Keratinocyte (primary cell): ENCODE results near the gene VPS35L. TPM values are rescaled to one million over a fixed set of nuclear protein-coding genes. Genes with fewer than 3 reads are reported as not detected.

Source experiments
- DNase-seq: peaks from one replicate; pipeline ENCODE4 v3.0.0-alpha.2; 2011; ENCODE audit warnings: low read depth, missing footprints, low spot score
- FAIRE-seq: peaks from 2 replicates; lab custom pipeline; 2011; peaks lifted over from hg19 to GRCh38; lab: Jason Lieb, UNC
- H2AFZ ChIP-seq: 2 replicates; pipeline ENCODE4 v1.6.0; 2012; ENCODE audit warnings: low read length, control low read depth, inconsistent platforms; ENCODE audit not compliant: control insufficient read depth
- H3K27ac ChIP-seq: 2 replicates; pipeline ENCODE4 v1.5.1; 2011; ENCODE audit warnings: low read length; ENCODE audit not compliant: control insufficient read depth, insufficient read depth
- H3K27me3 ChIP-seq: 3 replicates; pipeline ENCODE4 v1.6.0; 2011; ENCODE audit warnings: low read length; ENCODE audit not compliant: control insufficient read depth, insufficient read depth; ENCODE audit errors: extremely low read depth
- H3K36me3 ChIP-seq, 2 experiments: 2 replicates in 1 of 2; 3 replicates in 1 of 2; pipeline ENCODE4 v1.5.1; 2011; ENCODE audit warnings: low read length in 2 of 2, mild to moderate bottlenecking in 1 of 2; ENCODE audit not compliant: control insufficient read depth in 2 of 2, insufficient read depth in 2 of 2; ENCODE audit errors: extremely low read depth in 1 of 2
- H3K4me1 ChIP-seq: 3 replicates; pipeline ENCODE4 v1.5.1; 2011; ENCODE audit warnings: low read length; ENCODE audit not compliant: control insufficient read depth, insufficient read depth; ENCODE audit errors: extremely low read depth
- H3K4me2 ChIP-seq: 3 replicates; pipeline ENCODE4 v1.6.0; 2011; ENCODE audit warnings: low read depth, low read length; ENCODE audit not compliant: control insufficient read depth, insufficient read depth; ENCODE audit errors: extremely low read depth
- H3K4me3 ChIP-seq, 3 experiments: fragments of 200-600 bp in 1 of 3; sonication (generic) in 1 of 3; 2 replicates in 2 of 3; 3 replicates in 1 of 3; pipeline ENCODE4 v1.5.1; 2011 to 2016; ENCODE audit warnings: low read length in 3 of 3, mild to moderate bottlenecking in 3 of 3, control low read depth in 2 of 3, inconsistent platforms in 1 of 3, low read depth in 1 of 3, mixed read lengths in 1 of 3, mixed run types in 1 of 3, moderate library complexity in 1 of 3; ENCODE audit not compliant: control insufficient read depth in 2 of 3, insufficient read depth in 2 of 3; ENCODE audit errors: extremely low read depth in 1 of 3
- H3K79me2 ChIP-seq: 2 replicates; pipeline ENCODE4 v1.6.0; 2012; ENCODE audit warnings: low read length; ENCODE audit not compliant: control insufficient read depth, insufficient read depth
- H3K9ac ChIP-seq: 3 replicates; pipeline ENCODE4 v1.6.0; 2011; ENCODE audit warnings: low read length; ENCODE audit not compliant: control insufficient read depth, insufficient read depth; ENCODE audit errors: extremely low read depth
- H3K9me1 ChIP-seq: 3 replicates; pipeline ENCODE4 v1.6.0; 2011; ENCODE audit warnings: low read length; ENCODE audit not compliant: control insufficient read depth, insufficient read depth; ENCODE audit errors: extremely low read depth
- H3K9me3 ChIP-seq: 2 replicates; pipeline ENCODE4 v1.5.1; 2012; ENCODE audit warnings: low read depth, low read length; ENCODE audit not compliant: control insufficient read depth
- H4K20me1 ChIP-seq: 3 replicates; pipeline ENCODE4 v1.6.0; 2011; ENCODE audit warnings: low read length; ENCODE audit not compliant: control insufficient read depth, insufficient read depth; ENCODE audit errors: extremely low read depth
- CTCF ChIP-seq, 3 experiments: IDR thresholded peaks in 1 of 3; conservative IDR thresholded peaks in 1 of 3; optimal IDR thresholded peaks in 1 of 3; 2 replicates in 2 of 3; 3 replicates in 1 of 3; pipeline versions ENCODE3 to v1.5.1; 2011; ENCODE audit warnings: low read length in 3 of 3, mild to moderate bottlenecking in 3 of 3, moderate library complexity in 2 of 3, control low read depth in 1 of 3, inconsistent platforms in 1 of 3; ENCODE audit not compliant: insufficient read depth in 2 of 3; ENCODE audit errors: extremely low read depth in 1 of 3
- EZH2 ChIP-seq: IDR thresholded peaks from one replicate; pipeline ENCODE4 v1.6.1; 2012; ENCODE audit warnings: inconsistent platforms, mild to moderate bottlenecking, low read length, moderate library complexity
- dilution Hi-C: fragments of 300-500 bp; cut with MboI; formaldehyde crosslinking; loops from one replicate; pipeline ENCODE4 v1.7.0; 2020; ENCODE audit warnings: low sequenced_read_pairs; ENCODE audit not compliant: extremely low pct_ligation_motif_present
- polyA plus RNA-seq, 5 experiments: library from polyadenylated mRNA; depleted of rRNA in 3 of 5; stranded (reverse) in 3 of 5; stranded (forward) in 1 of 5; unstranded in 1 of 5; fragments of >200 nt; gene quantifications; 1 replicate in 1 of 5; 2 replicates in 3 of 5; 3 replicates in 1 of 5; pipeline versions ENCODE4 v1.2.1 to v1.2.3, GENCODE V29; 2011 to 2012; ENCODE audit warnings: missing spikeins in 2 of 5, low read depth in 1 of 5, low replicate concordance in 1 of 5

VPS35L gene
- polyA plus RNA-seq, 1 donor (not counting 4 experiments of a cell fraction or from before 2014, with no cell fraction given), result 22.1 TPM

GRCh38 chr16:19710191-19710908, 154.8 kb downstream of the VPS35L start:
- dilution Hi-C loops, result no loop called here
- no peaks in the 10 kb centered on the region for H4K20me1 ChIP-seq
- peaks cover 23 to 25% of the 10 kb centered on the region in 2 experiments for H3K36me3 ChIP-seq
- TF ChIP-seq CTCF (optimal IDR thresholded peaks at IDR 0.05 in 1 of 3, IDR thresholded peaks at IDR 0.05 in 1 of 3, conservative IDR thresholded peaks at IDR 0.05 in 1 of 3; ENCODE audit: extremely low read depth in 1 of 3, insufficient read depth in 2 of 3, low read length in 3 of 3), result no peak
- TF ChIP-seq EZH2, result no peak
- H3K4me3 ChIP-seq, result no peak overlapping the region
- peaks cover 29% of the 10 kb centered on the region for H3K79me2 ChIP-seq
- no peaks in the 10 kb centered on the region for H3K27me3 ChIP-seq
- no peak overlapping the region for H3K4me2 ChIP-seq
- no peak overlapping the region for H2AFZ ChIP-seq
- no peak for FAIRE-seq
- H3K9ac ChIP-seq, result no peak overlapping the region
- H3K9me1 ChIP-seq, result no peaks in the 10 kb centered on the region
- no peak for DNase-seq
- H3K9me3 ChIP-seq, result no peaks in the 10 kb centered on the region
- no peak overlapping the region for H3K27ac ChIP-seq
- peaks cover under 1% of the 10 kb centered on the region for H3K4me1 ChIP-seq

- Histone ChIP-seq H3K79me2 (peaks cover 32% of the 10 kb centered on the region), H3K9ac (no peak overlapping the region), H2AFZ (no peak overlapping the region), H3K9me1 (no peaks in the 10 kb centered on the region), H3K9me3 (no peaks in the 10 kb centered on the region), H3K4me3 (no peak overlapping the region), H3K4me2 (no peak overlapping the region), H4K20me1 (no peaks in the 10 kb centered on the region), H3K27ac (no peak overlapping the region), H3K4me1 (peaks cover 5% of the 10 kb centered on the region), H3K27me3 (no peaks in the 10 kb centered on the region), H3K36me3 (peaks cover 20 to 23% of the 10 kb centered on the region in 2 experiments)
- TF ChIP-seq CTCF (optimal IDR thresholded peaks at IDR 0.05 in 1 of 3, IDR thresholded peaks at IDR 0.05 in 1 of 3, conservative IDR thresholded peaks at IDR 0.05 in 1 of 3; ENCODE audit: extremely low read depth in 1 of 3, insufficient read depth in 2 of 3, low read length in 3 of 3) (no peak), EZH2 (no peak)
- no peak for FAIRE-seq
- dilution Hi-C loops, result no loop called here
- no peak for DNase-seq
Measured at GRCh38 chr16:19710991-19711545, 155.6 kb downstream of the VPS35L start.
